Measurements from ENCODE around the gene TSHZ3.

DNA sequence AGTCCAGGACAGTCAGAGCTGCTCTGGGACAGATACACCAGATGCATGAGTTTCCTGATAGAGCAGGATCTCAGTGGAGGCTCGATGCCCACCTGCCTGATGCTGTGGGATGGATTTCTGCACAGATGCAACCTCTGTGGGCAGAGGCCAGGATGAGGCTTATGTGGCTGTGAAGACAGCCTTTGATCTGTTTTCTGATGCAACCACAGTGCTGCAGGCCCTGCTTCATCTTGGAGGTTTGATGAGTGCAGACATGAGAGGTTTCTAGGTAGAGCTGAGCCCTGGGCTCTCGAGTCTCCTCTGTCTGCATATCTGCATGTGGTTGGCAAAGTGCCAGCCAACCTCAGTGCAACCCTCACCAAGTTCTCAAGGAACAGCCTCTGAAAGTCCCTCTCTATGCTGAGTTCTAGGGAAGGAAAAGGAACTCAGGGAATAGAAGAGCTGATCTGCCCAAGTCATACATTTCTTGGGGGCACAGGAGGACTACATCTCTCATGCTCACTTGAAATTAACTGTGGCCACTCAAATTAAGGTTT lies 23.1 kb upstream of the TSHZ3 start:
- TF ChIP-seq, protein P1, sequence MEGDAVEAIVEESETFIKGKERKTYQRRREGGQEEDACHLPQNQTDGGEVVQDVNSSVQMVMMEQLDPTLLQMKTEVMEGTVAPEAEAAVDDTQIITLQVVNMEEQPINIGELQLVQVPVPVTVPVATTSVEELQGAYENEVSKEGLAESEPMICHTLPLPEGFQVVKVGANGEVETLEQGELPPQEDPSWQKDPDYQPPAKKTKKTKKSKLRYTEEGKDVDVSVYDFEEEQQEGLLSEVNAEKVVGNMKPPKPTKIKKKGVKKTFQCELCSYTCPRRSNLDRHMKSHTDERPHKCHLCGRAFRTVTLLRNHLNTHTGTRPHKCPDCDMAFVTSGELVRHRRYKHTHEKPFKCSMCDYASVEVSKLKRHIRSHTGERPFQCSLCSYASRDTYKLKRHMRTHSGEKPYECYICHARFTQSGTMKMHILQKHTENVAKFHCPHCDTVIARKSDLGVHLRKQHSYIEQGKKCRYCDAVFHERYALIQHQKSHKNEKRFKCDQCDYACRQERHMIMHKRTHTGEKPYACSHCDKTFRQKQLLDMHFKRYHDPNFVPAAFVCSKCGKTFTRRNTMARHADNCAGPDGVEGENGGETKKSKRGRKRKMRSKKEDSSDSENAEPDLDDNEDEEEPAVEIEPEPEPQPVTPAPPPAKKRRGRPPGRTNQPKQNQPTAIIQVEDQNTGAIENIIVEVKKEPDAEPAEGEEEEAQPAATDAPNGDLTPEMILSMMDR (IDR thresholded peaks at IDR 0.05): no peak
- TF ChIP-seq ZFX (IDR thresholded peaks at IDR 0.05; ENCODE audit: borderline replicate concordance): no peak

All from 22Rv1 (cell line).